Cerebellar nuclear complex (tissue), 1 donor: ENCODE measurements around the gene STXBP5.

Experiments
- DNase-seq, 2 experiments: peaks; one replicate each; lab custom pipeline; 2025; lab: John Stamatoyannopoulos, UW

The STXBP5 gene

GRCh38 chr6:147381712-147382111, 177.5 kb downstream of the STXBP5 start:
- no peak for DNase-seq

GRCh38 chr6:147382945-147383554, 178.8 kb downstream of the STXBP5 start:
- DNase-seq = no peak

- DNase-seq = no peak
These were observed 179.8 kb downstream of the STXBP5 start for GRCh38 chr6:147384029-147384428.

- no peak for DNase-seq
These were observed 180.8 kb downstream of the STXBP5 start for GRCh38 chr6:147384737-147385710.

GRCh38 chr6:147389463-147389862, 185.2 kb downstream of the STXBP5 start:
- no peak for DNase-seq

- no peak for DNase-seq
These were observed 186.8 kb downstream of the STXBP5 start for GRCh38 chr6:147390909-147391536.

- DNase-seq = no peak
These were observed 188.9 kb downstream of the STXBP5 start for GRCh38 chr6:147392917-147393625.

GRCh38 chr6:147395158-147395557, 190.9 kb downstream of the STXBP5 start:
- no peak for DNase-seq

GRCh38 chr6:147397306-147397705, 193.1 kb downstream of the STXBP5 start:
- no peak for DNase-seq

GRCh38 chr6:147400968-147401367, 196.8 kb downstream of the STXBP5 start:
- no peak for DNase-seq

- no peak for DNase-seq
These were observed 197.6 kb downstream of the STXBP5 start for GRCh38 chr6:147401779-147402178.

- DNase-seq = no peak
These were observed 202.6 kb downstream of the STXBP5 start for GRCh38 chr6:147406783-147407182.

GRCh38 chr6:147407571-147407970, 203.4 kb downstream of the STXBP5 start:
- DNase-seq = no peak

GRCh38 chr6:147416622-147417021, 212.4 kb downstream of the STXBP5 start:
- no peak for DNase-seq

- no peak for DNase-seq
These were observed 213.7 kb downstream of the STXBP5 start for GRCh38 chr6:147417954-147418353.

- DNase-seq = no peak
These were observed 214.3 kb downstream of the STXBP5 start for GRCh38 chr6:147418523-147418922.

- DNase-seq = no peak
These were observed 217.7 kb downstream of the STXBP5 start for GRCh38 chr6:147421903-147422302.

- no peak for DNase-seq
These were observed 218.9 kb downstream of the STXBP5 start for GRCh38 chr6:147423111-147423510.

GRCh38 chr6:147429794-147430193, 225.6 kb downstream of the STXBP5 start:
- no peak for DNase-seq

GRCh38 chr6:147430811-147431210, 226.6 kb downstream of the STXBP5 start:
- DNase-seq = no peak

- DNase-seq = no peak
These were observed 229.9 kb downstream of the STXBP5 start for GRCh38 chr6:147434076-147434475.

GRCh38 chr6:147434516-147434915, 230.3 kb downstream of the STXBP5 start:
- no peak for DNase-seq
